Suprapubic skin (tissue), 4 donors: Measurements from ENCODE around the gene PIP5K1C. TPM values are rescaled to one million over a fixed set of nuclear protein-coding genes. Genes with fewer than 3 reads are reported as not detected.

Experiments
- DNase-seq, 2 donors: peaks; one replicate each; pipeline ENCODE4 v3.0.0-alpha.2; 2019; ENCODE audit warnings: low spot score in 2 of 2
- H3K27ac ChIP-seq: fragments of 200-600 bp; sonication (generic); one replicate; pipeline ENCODE4 v1.5.1; 2019
- H3K27me3 ChIP-seq: fragments of 200-600 bp; sonication (generic); one replicate; pipeline ENCODE4 v1.5.1; 2019
- H3K36me3 ChIP-seq: fragments of 200-600 bp; sonication (generic); one replicate; pipeline ENCODE4 v1.5.1; 2019
- H3K4me1 ChIP-seq: fragments of 200-600 bp; sonication (generic); one replicate; pipeline ENCODE4 v1.5.1; 2019
- H3K4me3 ChIP-seq: fragments of 200-600 bp; sonication (generic); one replicate; pipeline ENCODE4 v1.5.1; 2019; ENCODE audit warnings: mild to moderate bottlenecking
- H3K9me3 ChIP-seq: fragments of 200-600 bp; sonication (generic); one replicate; pipeline ENCODE4 v1.5.1; 2019
- CTCF ChIP-seq, 2 donors: fragments of 200-600 bp in 1 of 2; fragments of 450-650 bp in 1 of 2; sonication (generic) in 1 of 2; IDR thresholded peaks; one replicate each; pipeline ENCODE4 v1.5.1; 2016 to 2019; ENCODE audit warnings: antibody characterized with exemption in 2 of 2, mild to moderate bottlenecking in 1 of 2, moderate library complexity in 1 of 2
- EP300 ChIP-seq: sonication (generic); formaldehyde crosslinking; IDR thresholded peaks from one replicate; pipeline ENCODE4 v1.6.1; 2017; ENCODE audit warnings: antibody characterized with exemption
- POLR2A ChIP-seq, 2 donors: fragments of 450-650 bp; IDR thresholded peaks; one replicate each; pipeline ENCODE4 v1.6.1; 2017; ENCODE audit warnings: antibody characterized with exemption in 2 of 2, mild to moderate bottlenecking in 2 of 2, moderate library complexity in 2 of 2
- POLR2AphosphoS5 ChIP-seq, 3 donors: sonication (generic); formaldehyde crosslinking; IDR thresholded peaks; one replicate each; pipeline ENCODE4 v1.6.1; 2017; ENCODE audit warnings: antibody characterized with exemption in 3 of 3
- WGBS: methylation state at CpG from one replicate; pipeline ENCODE4 v1.1.5; 2018; 5-methylcytosine and 5-hydroxymethylcytosine counted together
- total RNA-seq, 4 donors: library from RNA; depleted of rRNA; stranded (reverse); fragments of >200 nt; gene quantifications; one replicate each; pipeline ENCODE4 v1.1.0, GENCODE V29; 2016

The PIP5K1C gene
- total RNA-seq, 4 donors from 2014 or later: 16.5 to 25.7 (median 20.8) TPM

GRCh38 chr19:3642987-3643673, 57.1 kb downstream of the PIP5K1C start:
- WGBS: 87% methylated on average over 36 of the region's 36 CpGs
- DNase-seq: no peak
- TF ChIP-seq EP300 (no peak), POLR2AphosphoS5 (IDR thresholded peaks at IDR 0.05) (no peak), POLR2A (IDR thresholded peaks at IDR 0.05) (no peak), CTCF (IDR thresholded peaks at IDR 0.05) (no peak)
- Histone ChIP-seq H3K4me3 (no peak overlapping the region), H3K27ac (no peak overlapping the region), H3K36me3 (peaks cover 89% of the 10 kb centered on the region), H3K27me3 (no peaks in the 10 kb centered on the region), H3K4me1 (peaks cover 6% of the 10 kb centered on the region), H3K9me3 (no peaks in the 10 kb centered on the region)

GRCh38 chr19:3642296-3642695, 58.0 kb downstream of the PIP5K1C start:
- WGBS: 89% methylated on average over 17 of the region's 17 CpGs
- Histone ChIP-seq H3K4me1 (peaks cover 6% of the 10 kb centered on the region), H3K27ac (no peak overlapping the region), H3K27me3 (no peaks in the 10 kb centered on the region), H3K4me3 (no peak overlapping the region), H3K36me3 (peaks cover 93% of the 10 kb centered on the region), H3K9me3 (no peaks in the 10 kb centered on the region)
- DNase-seq: no peak
- TF ChIP-seq EP300: no peak
- no peak for TF ChIP-seq POLR2AphosphoS5 (IDR thresholded peaks at IDR 0.05)
- TF ChIP-seq POLR2A (IDR thresholded peaks at IDR 0.05): no peak
- no peak for TF ChIP-seq CTCF (IDR thresholded peaks at IDR 0.05)

- H3K27ac ChIP-seq: no peak overlapping the region
- H3K27me3 ChIP-seq: no peaks in the 10 kb centered on the region
- peaks cover 93% of the 10 kb centered on the region for H3K36me3 ChIP-seq
- 93% methylated on average over 26 of the region's 28 CpGs for WGBS
- TF ChIP-seq EP300: no peak
- no peak for TF ChIP-seq POLR2A (IDR thresholded peaks at IDR 0.05)
- no peak for TF ChIP-seq CTCF (IDR thresholded peaks at IDR 0.05)
- H3K4me3 ChIP-seq: no peak overlapping the region
- no peaks in the 10 kb centered on the region for H3K9me3 ChIP-seq
- no peak for DNase-seq
- H3K4me1 ChIP-seq: peaks cover 6% of the 10 kb centered on the region
Observed at GRCh38 chr19:3641515-3642269, 58.6 kb downstream of the PIP5K1C start.

GRCh38 chr19:3639479-3639878, 60.8 kb downstream of the PIP5K1C start:
- Histone ChIP-seq H3K36me3 (peaks cover 91% of the 10 kb centered on the region), H3K4me3 (no peak overlapping the region), H3K4me1 (no peaks in the 10 kb centered on the region), H3K27ac (no peak overlapping the region), H3K27me3 (no peaks in the 10 kb centered on the region), H3K9me3 (no peaks in the 10 kb centered on the region)
- WGBS: 96% methylated on average over 13 of the region's 13 CpGs
- no peak for DNase-seq
- TF ChIP-seq POLR2AphosphoS5 (IDR thresholded peaks at IDR 0.05): no peak
- TF ChIP-seq EP300: no peak
- no peak for TF ChIP-seq POLR2A (IDR thresholded peaks at IDR 0.05)
- no peak for TF ChIP-seq CTCF (IDR thresholded peaks at IDR 0.05)
